HCT116 (cell line): ENCODE results near the gene AQP5. TPM values are rescaled to one million over a fixed set of nuclear protein-coding genes. Genes with fewer than 3 reads are reported as not detected.

Experiments used
- ATAC-seq: fragments of 200-7000 bp; cut with Tn5 transposase; 2 replicates; pipeline ENCODE4 v1.9.1; 2020; ENCODE audit warnings: mild to moderate bottlenecking, moderate library complexity
- BruUV-seq: library from RNA; stranded (reverse); fragments of 400-500 nt; replicated peaks from 2 replicates; lab custom pipeline; 2021; lab: Mats Ljungman, UMichigan
- CTCF ChIA-PET: fragments of 300-600 bp; sonication (Branson Sonifier 250); formaldehyde crosslinking; loops from one replicate; lab custom pipeline; 2021; ENCODE audit warnings: antibody characterized with exemption; lab: Charles Lee
- POLR2A ChIA-PET: fragments of 300-600, 350-600 bp; sonication (Branson Sonifier 250); formaldehyde crosslinking; loops from one replicate; lab custom pipeline; 2021; ENCODE audit warnings: antibody characterized with exemption; lab: Charles Lee
- RAD21 ChIA-PET, 2 experiments: fragments of 300-600 bp; sonication (Branson Sonifier 250); formaldehyde crosslinking; loops; one replicate each; lab custom pipeline; 2023; ENCODE audit warnings: low total read pairs in 2 of 2; ENCODE audit not compliant: uncharacterized antibody in 2 of 2, unreplicated experiment in 2 of 2, low non-redundant PET in 1 of 2; lab: Charles Lee
- DNase-seq: peaks from one replicate; pipeline ENCODE4 v3.0.0-alpha.2; 2010; ENCODE audit warnings: low read depth, low spot score
- H2AFZ ChIP-seq: fragments of 200-600 bp; shearing (Covaris generic), sonication (generic); 2 replicates; pipeline ENCODE4 v1.6.1; 2017; ENCODE audit warnings: low read depth, mixed run types, mixed read lengths, antibody characterized with exemption, low read length; ENCODE audit not compliant: poor library complexity, severe bottlenecking
- H3K27ac ChIP-seq: 2 replicates; pipeline ENCODE4 v1.5.1; 2012; ENCODE audit warnings: low read depth, low read length
- H3K27me3 ChIP-seq: fragments of 200-600 bp; sonication (generic); 2 replicates; pipeline ENCODE4 v1.6.1; 2016; ENCODE audit warnings: mixed run types, low read length, mixed read lengths; ENCODE audit not compliant: insufficient read depth
- H3K36me3 ChIP-seq, 2 experiments: fragments of 200-500 bp in 1 of 2; fragments of 200-600 bp in 1 of 2; sonication (Bioruptor generic) in 1 of 2; sonication (generic) in 1 of 2; 2 replicates each; pipeline versions ENCODE4 v1.5.1 to v1.6.1; 2014 to 2016; ENCODE audit warnings: low read length in 2 of 2, inconsistent platforms in 1 of 2, mixed read lengths in 1 of 2, mixed run types in 1 of 2; ENCODE audit not compliant: insufficient read depth in 2 of 2, control insufficient read depth in 1 of 2
- H3K4me1 ChIP-seq, 2 experiments: fragments of 200-600 bp in 1 of 2; sonication (generic) in 1 of 2; 2 replicates each; pipeline versions ENCODE4 v1.5.1 to v1.6.1; 2012 to 2017; ENCODE audit warnings: low read length in 2 of 2, inconsistent platforms in 1 of 2, mild to moderate bottlenecking in 1 of 2, mixed read lengths in 1 of 2, mixed run types in 1 of 2, moderate library complexity in 1 of 2; ENCODE audit not compliant: insufficient read depth in 2 of 2, control insufficient read depth in 1 of 2
- H3K4me2 ChIP-seq: fragments of 200-600 bp; sonication (generic); 2 replicates; pipeline ENCODE4 v1.6.1; 2017; ENCODE audit warnings: mixed run types, low read length, mixed read lengths
- H3K4me3 ChIP-seq, 2 experiments: fragments of 200-600 bp in 1 of 2; sonication (generic) in 1 of 2; replicated peaks in 1 of 2; 2 replicates each; pipeline ENCODE4 v1.5.1; 2011 to 2016; ENCODE audit warnings: low read length in 2 of 2, control low read depth in 1 of 2, low read depth in 1 of 2, mild to moderate bottlenecking in 1 of 2, mixed read lengths in 1 of 2, mixed run types in 1 of 2
- H3K79me2 ChIP-seq: fragments of 200-600 bp; sonication (generic); 2 replicates; pipeline ENCODE4 v1.6.1; 2017; ENCODE audit warnings: mild to moderate bottlenecking, mixed run types, low read length, moderate library complexity, mixed read lengths; ENCODE audit not compliant: insufficient read depth
- H3K9ac ChIP-seq: fragments of 200-600 bp; sonication (generic); 2 replicates; pipeline ENCODE4 v1.6.1; 2016; ENCODE audit warnings: low read length, mixed read lengths
- H3K9me2 ChIP-seq: fragments of 200-600 bp; sonication (generic), shearing (Covaris generic); 2 replicates; pipeline ENCODE4 v1.6.1; 2017; ENCODE audit warnings: mixed run types, mild to moderate bottlenecking, moderate library complexity; ENCODE audit not compliant: insufficient read depth
- H3K9me3 ChIP-seq, 2 experiments: fragments of 200-500 bp in 1 of 2; fragments of 200-600 bp in 1 of 2; sonication (Bioruptor generic) in 1 of 2; sonication (generic) in 1 of 2; 2 replicates each; pipeline ENCODE4 v1.6.1; 2014 to 2017; ENCODE audit warnings: low read length in 2 of 2, mixed read lengths in 2 of 2, inconsistent platforms in 1 of 2, low read depth in 1 of 2, mild to moderate bottlenecking in 1 of 2, mixed run types in 1 of 2, moderate library complexity in 1 of 2; ENCODE audit not compliant: control insufficient read depth in 1 of 2, insufficient read depth in 1 of 2
- H4K20me1 ChIP-seq: fragments of 200-600 bp; sonication (generic), shearing (Covaris generic); 2 replicates; pipeline ENCODE4 v1.6.1; 2017; ENCODE audit warnings: mixed run types, mild to moderate bottlenecking, moderate library complexity; ENCODE audit not compliant: insufficient read depth
- CBX3 ChIP-seq: IDR thresholded peaks from 2 replicates; pipeline ENCODE4 v1.6.1; 2012; ENCODE audit warnings: low read depth
- CEBPB ChIP-seq: IDR thresholded peaks from 2 replicates; pipeline ENCODE4 v1.6.1; 2012; ENCODE audit warnings: low read depth
- EZH2 ChIP-seq: fragments of 200-600 bp; sonication (generic); IDR thresholded peaks from 2 replicates; pipeline ENCODE4 v1.6.1; 2017; ENCODE audit warnings: antibody characterized with exemption, mixed run types
- POLR2AphosphoS5 ChIP-seq: IDR thresholded peaks from 2 replicates; pipeline ENCODE4 v1.6.1; 2011; ENCODE audit warnings: mild to moderate bottlenecking, low read depth, low read length, moderate library complexity
- SRF ChIP-seq: IDR thresholded peaks from 2 replicates; pipeline ENCODE4 v1.6.1; 2012; ENCODE audit warnings: low read depth
- TCF7L2 ChIP-seq: IDR thresholded peaks from 2 replicates; pipeline ENCODE4 v1.7.0; 2011; ENCODE audit warnings: borderline replicate concordance, inconsistent platforms; ENCODE audit not compliant: insufficient read depth, insufficient read length; ENCODE audit errors: extremely low read depth
- YY1 ChIP-seq: IDR thresholded peaks from 2 replicates; pipeline ENCODE4 v1.6.1; 2011; ENCODE audit warnings: low read length, low read depth, moderate library complexity, mild to moderate bottlenecking; ENCODE audit not compliant: insufficient replicate concordance; ENCODE audit errors: extremely low read depth
- ZFX ChIP-seq: fragments of 450-650 bp; IDR thresholded peaks from 2 replicates; pipeline ENCODE4 v1.6.1; 2017
- ZNF274 ChIP-seq: fragments of 200-500 bp; sonication (Bioruptor generic); IDR thresholded peaks from 2 replicates; pipeline ENCODE4 v1.6.1; 2014; ENCODE audit warnings: mild to moderate bottlenecking, low read depth, low read length, inconsistent platforms
- intact Hi-C: fragments of 100-400 bp; cut with micrococcal nuclease; formaldehyde crosslinking; loops from 2 replicates; pipeline ENCODE4 v1.10.0; 2022
- total RNA-seq: library from RNA; stranded (reverse); gene quantifications from one replicate; pipeline ENCODE4 v1.2.1, GENCODE V29; 2021; ENCODE audit not compliant: unreplicated experiment

The AQP5 gene
- total RNA-seq, 1 experiment from 2014 or later: not detected

- no peaks in the 10 kb centered on the region for H3K9me2 ChIP-seq
- intact Hi-C loops: no loop called here
- no peaks in the 10 kb centered on the region; a peak in 1 of 4 replicates for H3K4me1 ChIP-seq
- no TSS peak for BruUV-seq
- H3K9ac ChIP-seq: no peak overlapping the region
- no peak overlapping the region for H3K4me2 ChIP-seq
- no peak for ATAC-seq
- ChIA-PET POLR2A (no interaction called here), RAD21 (no interaction called here), CTCF (interaction anchor here (8.3 kb wide), 1 partner anchor 9 kb away, joined by 44 read pairs; no protein-coding TSS in a partner anchor)
- TF ChIP-seq TCF7L2 (no peak), POLR2AphosphoS5 (no peak), CEBPB (no peak), CBX3 (no peak), ZNF274 (no peak)
- no peak overlapping the region for H3K4me3 ChIP-seq
- no peaks in the 10 kb centered on the region for H3K27me3 ChIP-seq
- no peaks in the 10 kb centered on the region for H3K79me2 ChIP-seq
- H4K20me1 ChIP-seq: no peaks in the 10 kb centered on the region
- no peaks in the 10 kb centered on the region for H3K36me3 ChIP-seq
- H3K9me3 ChIP-seq: no peaks in the 10 kb centered on the region
- H2AFZ ChIP-seq: no peak overlapping the region
- no peak overlapping the region for H3K27ac ChIP-seq
- DNase-seq: no peak
Measured at GRCh38 chr12:49936925-49937324, 24.7 kb upstream of the AQP5 start.

GRCh38 chr12:49937639-49938300 lies 23.9 kb upstream of the AQP5 start:
- TF ChIP-seq ZNF274 (no peak), ZFX (no peak), EZH2 (no peak), YY1 (no peak), SRF (no peak)
- no TSS peak for BruUV-seq
- no peaks in the 10 kb centered on the region for H3K79me2 ChIP-seq
- H3K27ac ChIP-seq: no peak overlapping the region
- no peak overlapping the region for H2AFZ ChIP-seq
- H3K36me3 ChIP-seq: no peaks in the 10 kb centered on the region
- no peaks in the 10 kb centered on the region for H3K9me3 ChIP-seq
- no peaks in the 10 kb centered on the region for H3K9me2 ChIP-seq
- H3K27me3 ChIP-seq: no peaks in the 10 kb centered on the region
- no peaks in the 10 kb centered on the region; a peak in 2 of 4 replicates for H3K4me1 ChIP-seq
- ChIA-PET POLR2A (no interaction called here), RAD21 (no interaction called here), CTCF (interaction anchor here (8.3 kb wide), 1 partner anchor 8 kb away, joined by 44 read pairs; no protein-coding TSS in a partner anchor)
- intact Hi-C loops: no loop called here
- ATAC-seq (peak; percentile 25; the same call in 1 of the 2 replicates), DNase-seq (no peak)
- H4K20me1 ChIP-seq: no peaks in the 10 kb centered on the region
- H3K4me2 ChIP-seq: no peak overlapping the region
- H3K4me3 ChIP-seq: no peak overlapping the region
- no peak overlapping the region for H3K9ac ChIP-seq
